HepG2 (cell line): ENCODE measurements around the gene WNK4. TPM values are rescaled to one million over a fixed set of nuclear protein-coding genes. Genes with fewer than 3 reads are reported as not detected.
A peak's percentile ranks its signal among the peaks of the same experiment; 100 is the strongest.

Experiments
- ATF7-NPFF ChIP-seq: sonication (generic); formaldehyde crosslinking; IDR thresholded peaks from 2 replicates; pipeline ENCODE4 v1.8.1; 2023; ENCODE audit warnings: mild to moderate bottlenecking, low read depth, missing genetic modification reagents, moderate library complexity
- EHMT2 ChIP-seq: fragments of 200-600 bp; sonication (generic); IDR thresholded peaks from 2 replicates; pipeline ENCODE4 v1.7.0; 2017; ENCODE audit warnings: antibody characterized with exemption, low read depth, low read length, borderline replicate concordance
- GTF3A ChIP-seq: sonication (generic); formaldehyde crosslinking; conservative IDR thresholded peaks from 2 replicates; pipeline ENCODE4 v1.4.0; 2020; ENCODE audit warnings: mild to moderate bottlenecking, missing genetic modification reagents
- MEF2D ChIP-seq: sonication (generic); formaldehyde crosslinking; IDR thresholded peaks from 2 replicates; pipeline ENCODE4 v1.5.1; 2020; ENCODE audit warnings: mild to moderate bottlenecking, missing genetic modification reagents
- MYNN ChIP-seq: sonication (generic); formaldehyde crosslinking; IDR thresholded peaks from 2 replicates; pipeline ENCODE4 v1.4.0; 2020; ENCODE audit warnings: mild to moderate bottlenecking, low read depth, missing genetic modification reagents
- PHB2 ChIP-seq: fragments of 450-650 bp; IDR thresholded peaks from 2 replicates; pipeline ENCODE4 v1.6.1; 2018; ENCODE audit not compliant: partially characterized antibody
- USF2 ChIP-seq, 2 experiments: sonication (generic) in 1 of 2; formaldehyde crosslinking in 1 of 2; IDR thresholded peaks; 2 replicates each; pipeline versions ENCODE4 v1.5.1 to v1.6.1; 2011 to 2020; ENCODE audit warnings: borderline replicate concordance in 1 of 2, low read depth in 1 of 2, low read length in 1 of 2, mild to moderate bottlenecking in 1 of 2, missing genetic modification reagents in 1 of 2, moderate library complexity in 1 of 2
- YEATS4 ChIP-seq: sonication (generic); formaldehyde crosslinking; IDR thresholded peaks from 2 replicates; pipeline ENCODE4 v1.4.0; 2020; ENCODE audit warnings: missing genetic modification reagents, borderline replicate concordance
- ZNF546 ChIP-seq: sonication (generic); formaldehyde crosslinking; conservative IDR thresholded peaks from 2 replicates; pipeline ENCODE4 v1.8.1; 2023; ENCODE audit warnings: mild to moderate bottlenecking, missing genetic modification reagents
- ZNF589 ChIP-seq: sonication (generic); formaldehyde crosslinking; conservative IDR thresholded peaks from 2 replicates; pipeline ENCODE4 v1.8.0; 2022; ENCODE audit warnings: mild to moderate bottlenecking, moderate library complexity, missing genetic modification reagents
- ZNF776 ChIP-seq: sonication (generic); formaldehyde crosslinking; IDR thresholded peaks from 2 replicates; pipeline ENCODE4 v1.4.0; 2020; ENCODE audit warnings: mild to moderate bottlenecking, missing genetic modification reagents
- ZNF782 ChIP-seq: sonication (generic); formaldehyde crosslinking; IDR thresholded peaks from 2 replicates; pipeline ENCODE4 v1.4.0; 2020; ENCODE audit warnings: missing genetic modification reagents, mild to moderate bottlenecking, borderline replicate concordance
- polyA plus RNA-seq, 8 experiments: library from polyadenylated mRNA; depleted of rRNA in 3 of 8; stranded (reverse) in 7 of 8; unstranded in 1 of 8; fragments of >200 nt; fragmentation: Illumina TruSeq in 4 of 8; extraction: Trizol in 4 of 8; gene quantifications; 2 replicates each; pipeline versions ENCODE4 v1.2.1 to v1.2.3, GENCODE V29; 2011 to 2016; ENCODE audit warnings: low read depth in 4 of 8, missing spikeins in 1 of 8, mixed read lengths in 1 of 8; ENCODE audit not compliant: insufficient read depth in 1 of 8
- total RNA-seq, 5 experiments: library from RNA; depleted of rRNA; stranded (reverse); fragments of >200 nt; fragmentation: Illumina TruSeq; extraction: Trizol; gene quantifications; 2 replicates each; pipeline ENCODE4 v1.2.3, GENCODE V29; 2016; ENCODE audit warnings: low read depth in 1 of 5
- TF ChIP-seq, protein P1 (sequence below): sonication (generic); formaldehyde crosslinking; IDR thresholded peaks from 2 replicates; pipeline ENCODE4 v1.4.0; 2020; ENCODE audit warnings: mild to moderate bottlenecking, missing genetic modification reagents
- TF ChIP-seq, protein P2 (sequence below): sonication (generic); formaldehyde crosslinking; conservative IDR thresholded peaks from 2 replicates; pipeline ENCODE4 v1.8.1; 2023; ENCODE audit warnings: missing genetic modification reagents
- TF ChIP-seq, protein P3 (sequence below): sonication (generic); formaldehyde crosslinking; IDR thresholded peaks from 2 replicates; pipeline ENCODE4 v1.8.1; 2023; ENCODE audit warnings: mild to moderate bottlenecking, inconsistent platforms, moderate library complexity, missing genetic modification reagents, borderline replicate concordance

WNK4 gene
- total and polyA plus RNA-seq, 2 of the 13 experiments (the other 11 are each of a cell fraction or from before 2014, with no cell fraction given), result 2.7 to 13.7 TPM

DNA sequence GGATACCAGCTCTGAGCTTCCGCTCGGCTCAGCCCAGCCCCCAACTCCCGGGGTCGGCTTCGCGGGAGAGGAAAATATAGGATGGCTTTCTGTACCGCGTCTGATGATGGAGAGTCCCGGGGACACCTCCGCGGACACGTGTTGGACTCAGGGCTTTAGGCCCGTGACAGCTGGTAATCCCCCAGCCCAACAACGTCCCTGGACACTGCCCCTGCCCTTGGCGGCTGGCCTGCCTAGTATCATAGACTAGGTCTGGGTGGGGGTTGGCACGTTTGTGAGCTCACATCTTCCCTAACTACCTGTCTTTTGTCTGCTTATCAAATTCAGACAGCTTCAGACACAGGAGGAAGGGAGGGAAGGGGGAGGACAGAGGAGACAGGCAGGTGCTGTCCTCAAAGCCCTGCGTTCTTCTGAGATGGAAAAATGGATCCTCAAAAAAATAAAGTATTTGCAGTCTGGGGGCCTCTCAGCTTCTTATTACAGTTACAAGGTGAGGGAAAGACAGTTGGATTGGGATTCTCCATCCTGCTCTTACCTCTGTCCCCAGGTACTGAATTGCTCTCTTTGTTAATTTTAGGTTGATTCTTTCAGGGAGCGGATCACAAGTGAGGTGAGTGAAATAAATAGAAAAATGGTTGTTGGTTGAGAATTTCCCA, 53.5 kb downstream of the WNK4 start (continued):
- TF ChIP-seq ZNF782 (CRISPR knock-in tag) (0 out of 2 replicates have a peak, but pooled peaks have one; percentile 10), ATF7-NPFF (no peak), ZNF546 (CRISPR knock-in tag) (no peak), ZNF776 (CRISPR knock-in tag) (no peak), MYNN (CRISPR knock-in tag) (0 out of 2 replicates have a peak, but pooled peaks have one; percentile 1), MEF2D (CRISPR knock-in tag) (no peak), GTF3A (no peak; the same call in 1 of the 2 replicates), USF2 (IDR thresholded peaks at IDR 0.05; ENCODE audit: low read depth, low read length) (no peak), USF2 (CRISPR knock-in tag; IDR thresholded peaks at IDR 0.05; ENCODE audit: borderline replicate concordance) (no peak), ZNF589 (CRISPR knock-in tag) (0 out of 2 replicates have a peak, but pooled peaks have one; percentile 46), YEATS4 (CRISPR knock-in tag) (no peak), EHMT2 (no peak), PHB2 (no peak)
- TF ChIP-seq, protein P1, sequence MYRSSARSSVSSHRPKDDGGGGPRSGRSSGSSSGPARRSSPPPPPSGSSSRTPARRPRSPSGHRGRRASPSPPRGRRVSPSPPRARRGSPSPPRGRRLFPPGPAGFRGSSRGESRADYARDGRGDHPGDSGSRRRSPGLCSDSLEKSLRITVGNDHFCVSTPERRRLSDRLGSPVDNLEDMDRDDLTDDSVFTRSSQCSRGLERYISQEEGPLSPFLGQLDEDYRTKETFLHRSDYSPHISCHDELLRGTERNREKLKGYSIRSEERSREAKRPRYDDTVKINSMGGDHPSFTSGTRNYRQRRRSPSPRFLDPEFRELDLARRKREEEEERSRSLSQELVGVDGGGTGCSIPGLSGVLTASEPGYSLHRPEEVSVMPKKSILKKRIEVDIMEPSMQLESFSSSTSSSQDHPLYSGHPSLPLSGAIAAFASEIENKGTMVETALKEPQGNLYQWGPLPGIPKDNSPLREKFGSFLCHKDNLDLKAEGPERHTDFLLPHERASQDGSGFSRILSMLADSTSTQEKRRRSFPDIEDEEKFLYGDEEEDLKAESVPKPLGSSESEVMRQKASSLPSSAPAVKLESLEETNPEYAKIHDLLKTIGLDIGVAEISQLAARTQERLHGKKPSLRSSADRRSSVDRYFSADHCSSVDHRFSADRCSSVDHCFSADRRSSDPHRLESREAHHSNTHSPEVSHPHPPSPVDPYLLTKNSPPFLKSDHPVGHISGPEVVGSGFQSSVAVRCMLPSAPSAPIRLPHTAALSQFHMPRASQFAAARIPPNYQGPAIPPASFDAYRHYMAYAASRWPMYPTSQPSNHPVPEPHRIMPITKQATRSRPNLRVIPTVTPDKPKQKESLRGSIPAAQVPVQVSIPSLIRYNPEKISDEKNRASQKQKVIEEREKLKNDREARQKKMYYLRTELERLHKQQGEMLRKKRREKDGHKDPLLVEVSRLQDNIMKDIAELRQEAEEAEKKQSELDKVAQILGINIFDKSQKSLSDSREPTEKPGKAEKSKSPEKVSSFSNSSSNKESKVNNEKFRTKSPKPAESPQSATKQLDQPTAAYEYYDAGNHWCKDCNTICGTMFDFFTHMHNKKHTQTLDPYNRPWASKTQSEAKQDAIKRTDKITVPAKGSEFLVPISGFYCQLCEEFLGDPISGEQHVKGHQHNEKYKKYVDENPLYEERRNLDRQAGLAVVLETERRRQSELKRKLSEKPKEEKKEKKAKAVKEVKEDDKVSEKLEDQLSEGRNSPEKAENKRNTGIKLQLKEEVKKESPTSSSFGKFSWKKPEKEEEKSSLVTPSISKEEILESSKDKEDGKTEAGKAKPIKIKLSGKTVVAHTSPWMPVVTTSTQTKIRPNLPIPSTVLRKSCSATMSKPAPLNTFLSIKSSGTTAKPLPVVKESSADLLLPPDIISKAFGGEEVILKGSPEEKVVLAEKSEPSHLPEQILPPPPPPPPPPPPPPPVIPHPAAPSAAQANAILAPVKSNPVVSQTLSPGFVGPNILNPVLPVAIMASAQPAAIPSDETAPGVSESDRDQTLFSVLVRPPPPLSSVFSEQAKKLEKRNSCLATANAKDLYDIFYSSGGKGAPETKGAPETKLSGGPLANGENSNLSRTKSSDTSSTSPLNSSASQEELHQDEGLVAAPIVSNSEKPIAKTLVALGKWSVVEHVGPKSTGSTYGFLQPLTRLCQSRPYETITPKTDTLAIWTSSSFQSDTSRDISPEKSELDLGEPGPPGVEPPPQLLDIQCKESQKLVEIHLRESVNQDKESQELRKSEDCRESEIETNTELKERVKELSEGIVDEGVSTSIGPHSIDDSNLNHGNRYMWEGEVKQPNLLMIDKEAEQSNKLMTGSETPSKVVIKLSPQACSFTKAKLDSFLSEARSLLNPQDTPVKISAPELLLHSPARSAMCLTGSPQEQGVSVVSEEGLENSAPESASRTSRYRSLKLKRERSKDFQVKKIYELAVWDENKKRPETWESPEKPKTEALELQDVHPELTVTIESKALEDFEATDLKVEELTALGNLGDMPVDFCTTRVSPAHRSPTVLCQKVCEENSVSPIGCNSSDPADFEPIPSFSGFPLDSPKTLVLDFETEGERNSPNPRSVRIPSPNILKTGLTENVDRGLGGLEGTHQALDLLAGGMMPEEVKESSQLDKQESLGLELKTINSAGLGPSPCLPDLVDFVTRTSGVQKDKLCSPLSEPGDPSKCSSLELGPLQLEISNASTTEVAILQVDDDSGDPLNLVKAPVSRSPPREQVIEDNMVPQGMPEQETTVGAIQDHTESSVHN (CRISPR knock-in tag), result no peak
- TF ChIP-seq, protein P2, sequence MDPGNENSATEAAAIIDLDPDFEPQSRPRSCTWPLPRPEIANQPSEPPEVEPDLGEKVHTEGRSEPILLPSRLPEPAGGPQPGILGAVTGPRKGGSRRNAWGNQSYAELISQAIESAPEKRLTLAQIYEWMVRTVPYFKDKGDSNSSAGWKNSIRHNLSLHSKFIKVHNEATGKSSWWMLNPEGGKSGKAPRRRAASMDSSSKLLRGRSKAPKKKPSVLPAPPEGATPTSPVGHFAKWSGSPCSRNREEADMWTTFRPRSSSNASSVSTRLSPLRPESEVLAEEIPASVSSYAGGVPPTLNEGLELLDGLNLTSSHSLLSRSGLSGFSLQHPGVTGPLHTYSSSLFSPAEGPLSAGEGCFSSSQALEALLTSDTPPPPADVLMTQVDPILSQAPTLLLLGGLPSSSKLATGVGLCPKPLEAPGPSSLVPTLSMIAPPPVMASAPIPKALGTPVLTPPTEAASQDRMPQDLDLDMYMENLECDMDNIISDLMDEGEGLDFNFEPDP, result 0 out of 2 replicates have a peak, but pooled peaks have one; percentile 50
- TF ChIP-seq, protein P3, sequence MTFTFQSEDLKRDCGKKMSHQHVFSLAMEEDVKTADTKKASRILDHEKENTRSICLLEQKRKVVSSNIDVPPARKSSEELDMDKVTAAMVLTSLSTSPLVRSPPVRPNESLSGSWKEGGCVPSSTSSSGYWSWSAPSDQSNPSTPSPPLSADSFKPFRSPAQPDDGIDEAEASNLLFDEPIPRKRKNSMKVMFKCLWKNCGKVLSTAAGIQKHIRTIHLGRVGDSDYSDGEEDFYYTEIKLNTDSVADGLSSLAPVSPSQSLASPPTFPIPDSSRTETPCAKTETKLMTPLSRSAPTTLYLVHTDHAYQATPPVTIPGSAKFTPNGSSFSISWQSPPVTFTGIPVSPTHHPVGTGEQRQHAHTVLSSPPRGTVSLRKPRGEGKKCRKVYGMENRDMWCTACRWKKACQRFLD, result 0 out of 2 replicates have a peak, but pooled peaks have one; percentile 14
